8988T (cell line): ENCODE data around the gene P4HTM.
"Not testable (repeated sequence)": the region's sequence is repeated elsewhere in the genome, so short reads cannot be mapped to it uniquely, and the experiment has no call there.

Source experiments
- DNase-seq: peaks from one replicate; pipeline ENCODE4 v3.0.0; 2011

The P4HTM gene

GRCh38 chr3:48985831-48986376 lies 4.1 kb upstream of the P4HTM start:
- no peak for DNase-seq

GRCh38 chr3:48989126-48989795 lies 780 bp upstream of the P4HTM start:
- no peak for DNase-seq

- no peak for DNase-seq
Observed at GRCh38 chr3:48990636-48991469, 812 bp downstream of the P4HTM start.

GRCh38 chr3:48991851-48992545 lies 2.0 kb downstream of the P4HTM start:
- DNase-seq: no peak

- no peak for DNase-seq
Observed at GRCh38 chr3:48993834-48994233, 3.8 kb downstream of the P4HTM start.

- DNase-seq: no peak
Observed at GRCh38 chr3:48996640-48997039, 6.6 kb downstream of the P4HTM start.

- DNase-seq: no peak
Observed at GRCh38 chr3:48997102-48997635, 7.1 kb downstream of the P4HTM start.

GRCh38 chr3:48997714-48998637 lies 7.9 kb downstream of the P4HTM start:
- DNase-seq: no peak

GRCh38 chr3:48999085-48999858 lies 9.2 kb downstream of the P4HTM start:
- DNase-seq: no peak

- DNase-seq: no peak
Observed at GRCh38 chr3:49001155-49001554, 11.1 kb downstream of the P4HTM start.

GRCh38 chr3:49004352-49005302 lies 14.6 kb downstream of the P4HTM start:
- no peak for DNase-seq

GRCh38 chr3:49005303-49005680 lies 15.3 kb downstream of the P4HTM start:
- DNase-seq: no peak

- no peak for DNase-seq
Observed at GRCh38 chr3:49005998-49006397, 16.0 kb downstream of the P4HTM start.

GRCh38 chr3:49006408-49007067 lies 16.5 kb downstream of the P4HTM start:
- no peak for DNase-seq

GRCh38 chr3:49007068-49007770 lies 17.2 kb downstream of the P4HTM start, which contains the start of gene WDR6:
Gene WDR6 (plus strand): TSS chr3:49007391. CDS start chr3:49007432, 41 bp downstream.
- DNase-seq: peak; percentile 98

GRCh38 chr3:49007771-49008528 lies 17.9 kb downstream of the P4HTM start:
- peak; percentile 91 for DNase-seq

GRCh38 chr3:49008627-49009026 lies 18.6 kb downstream of the P4HTM start:
- not testable (repeated sequence) for DNase-seq

GRCh38 chr3:49009396-49009795 lies 19.4 kb downstream of the P4HTM start:
- DNase-seq: no peak
